Heart left ventricle (tissue), 13 donors: ENCODE results near the gene ZDHHC11B.

ENCODE experiments used
- POLR2A ChIP-seq, 2 donors: fragments of 450-650 bp; IDR thresholded peaks; one replicate each; pipeline ENCODE4 v1.6.1; 2017; ENCODE audit warnings: antibody characterized with exemption in 2 of 2, mild to moderate bottlenecking in 2 of 2, moderate library complexity in 2 of 2
- TF ChIP-seq, protein P1 (sequence below), 12 donors: fragments of 200-600 bp; sonication (generic) in 4 of 12; IDR thresholded peaks; one replicate each; pipeline versions ENCODE4 v1.5.0 to v1.8.0; 2018 to 2022; ENCODE audit warnings: antibody characterized with exemption in 12 of 12, mild to moderate bottlenecking in 5 of 12
- donor health status: ischemic (EF 13 %, LVEDD 7.1; RV severe dilation, severe dysfunction).
- donor health status: DM: no; HTN: yes; CAD: no.
- donor health status: DM: no; HTN: no; CAD: no.
- donor health status: ischemic (EF 25% LVEDD 6.9; RV normal size, moderate dysfunction).
- donor health status: ischemic (EF 25% LVEDD 5.7; RV mildly dilated, moderate dysfunction).
- donor health status: ischemic (EF 35%, LVEDD 5.7; RV mildly dilated, moderate dysfunction).
- donor health status: nonischemic (EF 11% LVEDD 7.7; RV severe dilation, severe dysfunction).
- donor health status: DM: yes; HTN: yes; CAD: no.
- donor health status: PGD.
- donor health status: ischemic (EF 29% LVEDD 5.4; RV normal size, mild dysfunction).
- donor health status: nonischemic (EF 23%, LVEDD 6.1; RV moderate dilation, normal function).

DNA sequence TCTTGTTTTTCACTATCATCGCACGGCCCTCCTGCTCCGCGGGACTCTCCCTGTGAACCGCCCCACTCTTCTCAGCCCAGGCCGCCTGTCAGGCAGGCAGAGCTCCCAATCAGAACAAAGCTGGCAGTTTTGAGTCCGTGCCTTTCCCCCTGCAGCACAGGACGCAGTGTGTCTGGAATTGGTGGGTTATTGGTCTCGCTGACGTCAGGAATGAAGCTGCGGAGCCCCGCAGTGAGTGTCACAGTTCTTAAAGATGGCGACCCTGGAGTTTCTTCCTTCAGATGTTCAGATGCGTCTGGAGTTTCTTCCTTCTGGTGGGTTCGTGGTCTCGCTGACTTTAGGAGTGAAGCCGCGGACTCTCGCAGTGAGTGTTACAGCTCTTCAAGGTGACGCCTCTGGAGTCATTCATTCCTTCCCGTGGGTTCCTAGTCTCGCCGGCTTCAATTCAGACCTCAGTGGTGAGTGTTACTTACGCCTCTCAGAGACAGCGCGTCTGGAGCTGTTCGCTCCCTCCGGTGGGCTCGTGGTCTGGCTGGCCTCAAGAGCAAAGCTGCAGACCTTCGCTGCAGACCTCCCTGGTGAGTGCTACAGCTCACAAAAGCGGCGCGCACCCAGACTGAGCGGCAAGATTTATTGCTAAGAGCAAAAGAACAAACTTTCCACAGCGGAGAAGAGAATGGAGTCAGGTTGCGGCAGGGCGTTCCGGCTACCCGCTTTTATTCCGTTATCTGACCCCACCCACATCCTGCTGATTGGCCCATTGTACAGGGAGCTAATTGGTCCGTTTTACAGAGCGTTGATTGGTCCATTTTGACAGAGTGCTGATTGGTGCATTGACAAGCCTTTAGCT, 7.4 kb downstream of the ZDHHC11B start:
- TF ChIP-seq, protein P1, sequence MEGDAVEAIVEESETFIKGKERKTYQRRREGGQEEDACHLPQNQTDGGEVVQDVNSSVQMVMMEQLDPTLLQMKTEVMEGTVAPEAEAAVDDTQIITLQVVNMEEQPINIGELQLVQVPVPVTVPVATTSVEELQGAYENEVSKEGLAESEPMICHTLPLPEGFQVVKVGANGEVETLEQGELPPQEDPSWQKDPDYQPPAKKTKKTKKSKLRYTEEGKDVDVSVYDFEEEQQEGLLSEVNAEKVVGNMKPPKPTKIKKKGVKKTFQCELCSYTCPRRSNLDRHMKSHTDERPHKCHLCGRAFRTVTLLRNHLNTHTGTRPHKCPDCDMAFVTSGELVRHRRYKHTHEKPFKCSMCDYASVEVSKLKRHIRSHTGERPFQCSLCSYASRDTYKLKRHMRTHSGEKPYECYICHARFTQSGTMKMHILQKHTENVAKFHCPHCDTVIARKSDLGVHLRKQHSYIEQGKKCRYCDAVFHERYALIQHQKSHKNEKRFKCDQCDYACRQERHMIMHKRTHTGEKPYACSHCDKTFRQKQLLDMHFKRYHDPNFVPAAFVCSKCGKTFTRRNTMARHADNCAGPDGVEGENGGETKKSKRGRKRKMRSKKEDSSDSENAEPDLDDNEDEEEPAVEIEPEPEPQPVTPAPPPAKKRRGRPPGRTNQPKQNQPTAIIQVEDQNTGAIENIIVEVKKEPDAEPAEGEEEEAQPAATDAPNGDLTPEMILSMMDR (IDR thresholded peaks at IDR 0.05), result no peak
- TF ChIP-seq POLR2A (IDR thresholded peaks at IDR 0.05), result no peak
